ENCODE data around the gene FBLN2.

FBLN2 gene

GRCh38 chr3:13539292-13539638 is 9.7 kb upstream of the FBLN2 start:
- Histone ChIP-seq H3K9ac (ENCODE audit: low read length) (no peak overlapping the region), H3K27ac (ENCODE audit: low read length) (no peak overlapping the region), H3K36me3 (replicated peaks; ENCODE audit: low read depth, low read length) (no peaks in the 10 kb centered on the region), H3K9me3 (ENCODE audit: insufficient read depth, low read length) (no peaks in the 10 kb centered on the region; the same call in 1 of the 2 replicates), H4K20me1 (ENCODE audit: insufficient read depth, low read length) (no peaks in the 10 kb centered on the region), H3K27me3 (ENCODE audit: low read depth, low read length) (peaks cover 29% of the 10 kb centered on the region), H3K4me3 (ENCODE audit: low read length) (no peak overlapping the region), H3K4me2 (ENCODE audit: low read length) (no peak overlapping the region), H2AFZ (ENCODE audit: low read depth, low read length) (no peak overlapping the region), H3K4me1 (ENCODE audit: low read length) (peaks cover 5% of the 10 kb centered on the region; the same call in 1 of the 2 replicates), H3K79me2 (ENCODE audit: low read length) (no peaks in the 10 kb centered on the region)
- TF ChIP-seq EZH2phosphoT487 (IDR thresholded peaks at IDR 0.05; ENCODE audit: low read depth), result no peak

GRCh38 chr3:13539671-13540070 is 9.3 kb upstream of the FBLN2 start:
- Histone ChIP-seq H4K20me1 (ENCODE audit: insufficient read depth, low read length) (no peaks in the 10 kb centered on the region), H3K79me2 (ENCODE audit: low read length) (no peaks in the 10 kb centered on the region), H3K27me3 (ENCODE audit: low read depth, low read length) (peaks cover 29% of the 10 kb centered on the region), H3K9ac (ENCODE audit: low read length) (no peak overlapping the region), H3K27ac (ENCODE audit: low read length) (no peak overlapping the region), H3K4me3 (ENCODE audit: low read length) (no peak overlapping the region), H3K36me3 (replicated peaks; ENCODE audit: low read depth, low read length) (no peaks in the 10 kb centered on the region), H3K9me3 (ENCODE audit: insufficient read depth, low read length) (no peaks in the 10 kb centered on the region; the same call in 1 of the 2 replicates), H2AFZ (ENCODE audit: low read depth, low read length) (no peak overlapping the region), H3K4me1 (ENCODE audit: low read length) (peaks cover 9% of the 10 kb centered on the region; the same call in 1 of the 2 replicates), H3K4me2 (ENCODE audit: low read length) (no peak overlapping the region)
- TF ChIP-seq EZH2phosphoT487 (IDR thresholded peaks at IDR 0.05; ENCODE audit: low read depth) (no peak), CTCF (IDR thresholded peaks at IDR 0.05; ENCODE audit: low read depth, low read length) (no peak)

- H3K36me3 ChIP-seq (replicated peaks; ENCODE audit: low read depth, low read length), result no peaks in the 10 kb centered on the region
- no peaks in the 10 kb centered on the region; the same call in 1 of the 2 replicates for H3K9me3 ChIP-seq (ENCODE audit: insufficient read depth, low read length)
- no peak overlapping the region for H3K9ac ChIP-seq (ENCODE audit: low read length)
- peaks cover 9% of the 10 kb centered on the region; the same call in 1 of the 2 replicates for H3K4me1 ChIP-seq (ENCODE audit: low read length)
- H3K27me3 ChIP-seq (ENCODE audit: low read depth, low read length), result peaks cover 21% of the 10 kb centered on the region
- H3K4me3 ChIP-seq (ENCODE audit: low read length), result no peak overlapping the region
- TF ChIP-seq EZH2phosphoT487 (IDR thresholded peaks at IDR 0.05; ENCODE audit: low read depth), result no peak
- no peak for TF ChIP-seq CTCF (IDR thresholded peaks at IDR 0.05; ENCODE audit: low read depth, low read length)
- H4K20me1 ChIP-seq (ENCODE audit: insufficient read depth, low read length), result no peaks in the 10 kb centered on the region
- no peak overlapping the region for H2AFZ ChIP-seq (ENCODE audit: low read depth, low read length)
- H3K4me2 ChIP-seq (ENCODE audit: low read length), result no peak overlapping the region
- no peak overlapping the region for H3K27ac ChIP-seq (ENCODE audit: low read length)
- H3K79me2 ChIP-seq (ENCODE audit: low read length), result no peaks in the 10 kb centered on the region
Measured at GRCh38 chr3:13540297-13540995, 8.5 kb upstream of the FBLN2 start.

- H3K79me2 ChIP-seq (ENCODE audit: low read length), result no peaks in the 10 kb centered on the region
- no peak overlapping the region for H3K9ac ChIP-seq (ENCODE audit: low read length)
- no peak overlapping the region for H2AFZ ChIP-seq (ENCODE audit: low read depth, low read length)
- H3K4me2 ChIP-seq (ENCODE audit: low read length), result no peak overlapping the region
- no peaks in the 10 kb centered on the region; the same call in 1 of the 2 replicates for H3K9me3 ChIP-seq (ENCODE audit: insufficient read depth, low read length)
- H3K27me3 ChIP-seq (ENCODE audit: low read depth, low read length), result peaks cover 19% of the 10 kb centered on the region
- no peaks in the 10 kb centered on the region for H4K20me1 ChIP-seq (ENCODE audit: insufficient read depth, low read length)
- H3K36me3 ChIP-seq (replicated peaks; ENCODE audit: low read depth, low read length), result no peaks in the 10 kb centered on the region
- H3K4me1 ChIP-seq (ENCODE audit: low read length), result peaks cover 9% of the 10 kb centered on the region; the same call in 1 of the 2 replicates
- TF ChIP-seq CTCF (IDR thresholded peaks at IDR 0.05; ENCODE audit: low read depth, low read length), result no peak
- TF ChIP-seq EZH2phosphoT487 (IDR thresholded peaks at IDR 0.05; ENCODE audit: low read depth), result no peak
- H3K4me3 ChIP-seq (ENCODE audit: low read length), result no peak overlapping the region
- H3K27ac ChIP-seq (ENCODE audit: low read length), result no peak overlapping the region
Measured at GRCh38 chr3:13541691-13542090, 7.2 kb upstream of the FBLN2 start.
